Measurements from ENCODE around the gene FBRSL1.

FBRSL1 gene

DNA sequence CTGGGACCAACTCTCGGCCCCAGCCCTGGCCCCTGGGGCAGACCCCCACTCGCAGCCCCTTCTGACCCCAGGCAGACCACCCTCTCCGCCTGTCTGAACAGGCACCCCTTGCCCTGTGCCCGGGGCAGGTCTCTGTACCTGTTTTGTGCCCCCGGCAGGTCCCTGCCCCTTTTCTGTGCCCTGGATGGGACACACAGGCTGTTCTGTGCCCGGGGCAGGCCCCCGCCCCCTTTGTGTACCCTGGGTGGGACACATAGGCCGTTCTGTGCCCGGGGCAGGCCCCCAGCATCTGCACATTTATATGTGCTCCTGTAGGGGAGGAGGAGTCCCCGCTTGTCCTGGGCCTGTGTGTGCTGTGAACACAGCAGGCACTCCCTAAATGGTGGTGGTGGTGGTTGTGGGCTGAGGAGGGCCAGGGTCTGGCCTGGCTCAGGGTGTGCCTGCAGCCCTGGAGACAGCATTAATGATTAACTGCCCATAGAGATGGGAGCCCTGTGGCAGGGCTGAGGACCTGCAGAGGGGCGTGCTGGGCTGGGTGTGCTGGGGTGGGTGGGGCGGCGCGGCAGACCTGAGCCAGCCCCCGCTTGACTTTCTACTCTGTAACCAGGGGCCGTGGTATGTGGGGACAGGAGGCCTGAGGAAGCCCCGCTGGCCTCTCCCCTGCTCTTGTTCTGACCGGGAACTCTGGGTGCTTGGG lies 3.7 kb downstream of the FBRSL1 start:
- TF ChIP-seq, protein P1, sequence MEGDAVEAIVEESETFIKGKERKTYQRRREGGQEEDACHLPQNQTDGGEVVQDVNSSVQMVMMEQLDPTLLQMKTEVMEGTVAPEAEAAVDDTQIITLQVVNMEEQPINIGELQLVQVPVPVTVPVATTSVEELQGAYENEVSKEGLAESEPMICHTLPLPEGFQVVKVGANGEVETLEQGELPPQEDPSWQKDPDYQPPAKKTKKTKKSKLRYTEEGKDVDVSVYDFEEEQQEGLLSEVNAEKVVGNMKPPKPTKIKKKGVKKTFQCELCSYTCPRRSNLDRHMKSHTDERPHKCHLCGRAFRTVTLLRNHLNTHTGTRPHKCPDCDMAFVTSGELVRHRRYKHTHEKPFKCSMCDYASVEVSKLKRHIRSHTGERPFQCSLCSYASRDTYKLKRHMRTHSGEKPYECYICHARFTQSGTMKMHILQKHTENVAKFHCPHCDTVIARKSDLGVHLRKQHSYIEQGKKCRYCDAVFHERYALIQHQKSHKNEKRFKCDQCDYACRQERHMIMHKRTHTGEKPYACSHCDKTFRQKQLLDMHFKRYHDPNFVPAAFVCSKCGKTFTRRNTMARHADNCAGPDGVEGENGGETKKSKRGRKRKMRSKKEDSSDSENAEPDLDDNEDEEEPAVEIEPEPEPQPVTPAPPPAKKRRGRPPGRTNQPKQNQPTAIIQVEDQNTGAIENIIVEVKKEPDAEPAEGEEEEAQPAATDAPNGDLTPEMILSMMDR (IDR thresholded peaks at IDR 0.05; ENCODE audit: extremely low read depth, missing control alignments): no peak
- no peak for DNase-seq (ENCODE audit: low spot score)

DNA sequence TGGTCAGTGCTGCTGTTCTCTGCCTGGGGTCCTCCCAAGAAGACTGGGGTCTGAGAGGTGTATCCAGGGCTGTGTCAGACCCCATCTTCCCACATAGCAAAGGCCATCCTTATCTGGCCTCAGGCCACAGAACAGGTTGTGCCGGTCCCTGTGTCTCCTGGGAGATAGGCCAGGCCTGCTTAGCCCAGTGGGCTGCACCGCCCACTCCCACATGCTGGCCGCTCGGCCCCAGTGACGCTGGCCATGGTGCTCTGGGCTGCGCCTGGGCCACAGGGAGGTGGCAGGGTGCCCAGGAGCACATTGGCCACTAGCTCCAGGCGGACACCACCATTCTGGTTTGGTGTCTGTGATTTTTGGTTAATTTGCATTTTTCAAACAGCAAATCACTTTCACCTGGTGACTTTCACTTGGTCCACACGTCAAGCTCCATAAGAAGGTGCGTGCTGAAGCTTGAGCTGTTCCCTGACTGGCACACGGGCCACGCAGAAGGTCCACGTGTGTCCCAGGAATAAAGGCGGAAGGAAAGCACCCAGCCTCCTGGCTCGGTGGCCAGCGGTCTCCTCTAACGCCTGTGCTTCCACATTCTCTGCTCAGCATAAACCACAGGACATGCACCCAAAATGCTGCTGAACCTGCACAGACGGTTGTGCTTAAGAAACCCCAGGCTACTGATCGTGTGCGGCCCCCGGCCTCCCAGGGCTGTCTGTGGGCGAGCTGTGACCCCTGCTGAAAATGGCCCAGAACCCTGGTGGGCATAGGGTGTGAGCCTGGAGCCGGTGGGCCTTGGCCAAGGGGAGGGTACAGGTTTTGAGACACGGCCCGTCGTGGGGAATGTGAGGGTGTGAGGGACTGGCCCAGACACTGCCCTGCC lies 4.6 kb downstream of the FBRSL1 start:
- TF ChIP-seq, protein P1 (IDR thresholded peaks at IDR 0.05; ENCODE audit: extremely low read depth, missing control alignments): no peak
- DNase-seq (ENCODE audit: low spot score): no peak

DNA sequence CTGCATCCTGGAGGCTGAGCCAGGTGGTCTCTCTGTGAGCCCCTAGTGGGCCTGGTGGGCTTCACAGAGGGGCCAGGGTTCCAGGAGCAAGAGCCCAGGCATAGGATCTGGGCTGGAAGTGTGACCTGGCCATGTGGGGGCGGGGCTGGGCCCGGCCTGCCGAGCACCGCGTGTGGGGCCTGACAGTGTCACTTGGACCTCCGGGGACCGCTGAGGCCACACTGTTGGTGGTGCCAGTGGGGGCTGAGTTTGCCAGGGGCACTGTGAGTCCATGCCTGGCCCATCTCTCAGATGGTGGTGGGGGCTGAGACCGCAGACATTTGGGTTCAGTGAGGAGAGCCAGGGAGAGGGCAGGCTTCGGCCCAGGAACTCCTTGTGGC lies 5.2 kb downstream of the FBRSL1 start:
- TF ChIP-seq, protein P1 (IDR thresholded peaks at IDR 0.05; ENCODE audit: extremely low read depth, missing control alignments): no peak
- no peak for DNase-seq (ENCODE audit: low spot score)

DNA sequence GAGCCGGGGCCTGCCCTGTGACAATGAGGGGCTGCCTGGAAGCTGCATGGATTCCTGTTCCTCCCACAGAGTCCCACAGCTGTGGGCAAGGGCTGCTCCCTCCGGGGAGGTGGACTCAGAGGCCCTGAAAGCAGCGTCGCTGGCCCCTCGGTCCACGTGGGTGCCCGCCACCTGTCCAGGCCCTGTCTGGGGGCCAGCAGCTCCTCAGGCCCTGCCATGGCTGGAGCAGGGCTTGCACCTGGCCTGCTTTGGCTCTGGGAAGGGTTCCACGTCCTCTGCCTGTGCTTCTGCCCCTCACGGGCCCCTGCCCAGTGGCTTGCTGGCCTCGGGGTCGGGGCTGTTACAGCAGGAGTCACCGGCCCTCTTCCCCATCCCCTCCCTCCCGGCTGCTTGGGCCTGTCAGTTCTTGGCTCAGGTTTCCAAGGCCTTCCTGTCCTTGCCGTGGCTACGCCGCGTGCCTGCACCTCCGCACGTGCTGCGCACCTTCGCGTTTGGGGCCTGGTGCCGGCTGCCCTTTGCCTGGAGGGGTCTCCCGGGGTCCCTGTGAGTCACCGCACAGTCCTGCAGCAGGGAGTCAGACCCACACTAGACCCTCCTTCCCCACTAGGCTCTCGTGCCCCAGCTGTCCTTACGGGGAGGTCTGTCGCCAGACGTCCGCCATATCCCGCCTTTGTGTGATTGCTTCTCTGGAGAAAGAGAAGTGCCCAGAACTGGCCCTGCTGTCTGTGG lies 5.8 kb downstream of the FBRSL1 start:
- DNase-seq (ENCODE audit: low spot score): no peak
- TF ChIP-seq, protein P1 (IDR thresholded peaks at IDR 0.05; ENCODE audit: extremely low read depth, missing control alignments): no peak

DNA sequence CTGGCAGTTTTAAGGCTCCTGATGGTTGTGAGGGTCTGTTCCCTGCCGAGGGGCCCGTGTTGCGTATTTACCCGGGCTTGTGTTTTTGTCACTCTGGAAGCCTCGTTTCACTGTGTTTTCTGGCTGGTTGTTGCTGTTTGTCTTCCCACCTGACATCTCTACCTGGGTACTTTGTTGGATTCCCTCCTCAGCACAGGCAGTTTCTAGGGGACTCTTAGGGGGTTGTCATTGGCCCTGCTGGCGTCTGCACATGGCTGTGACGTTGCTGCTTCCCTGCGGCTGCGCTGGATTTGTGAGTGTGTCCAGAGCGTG lies 6.4 kb downstream of the FBRSL1 start:
- DNase-seq (ENCODE audit: low spot score): no peak
- TF ChIP-seq, protein P1 (IDR thresholded peaks at IDR 0.05; ENCODE audit: extremely low read depth, missing control alignments): no peak

DNA sequence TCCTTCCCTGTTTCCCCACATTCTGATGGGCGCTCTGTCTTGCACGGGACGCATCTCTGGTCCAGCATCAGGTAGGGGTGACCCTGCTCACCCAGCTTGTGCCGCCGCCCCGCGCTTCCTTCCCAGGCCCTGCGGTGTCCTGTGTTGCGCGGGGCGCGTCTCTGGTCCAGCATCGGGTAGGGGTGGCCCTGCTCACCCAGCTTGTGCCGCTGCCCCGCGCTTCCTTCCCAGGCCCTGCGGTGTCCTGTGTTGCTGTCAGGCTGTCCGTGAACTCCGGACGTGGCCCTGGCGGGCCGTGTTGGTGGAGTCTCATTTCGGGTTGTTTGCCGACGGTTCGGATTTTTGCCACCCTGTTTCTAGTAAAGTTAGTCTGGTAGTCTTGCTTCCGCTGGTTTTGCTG lies 6.8 kb downstream of the FBRSL1 start:
- TF ChIP-seq, protein P1 (IDR thresholded peaks at IDR 0.05; ENCODE audit: extremely low read depth, missing control alignments): no peak
- no peak for DNase-seq (ENCODE audit: low spot score)
